ENCODE measurements around the gene SULT1B1.

DNA sequence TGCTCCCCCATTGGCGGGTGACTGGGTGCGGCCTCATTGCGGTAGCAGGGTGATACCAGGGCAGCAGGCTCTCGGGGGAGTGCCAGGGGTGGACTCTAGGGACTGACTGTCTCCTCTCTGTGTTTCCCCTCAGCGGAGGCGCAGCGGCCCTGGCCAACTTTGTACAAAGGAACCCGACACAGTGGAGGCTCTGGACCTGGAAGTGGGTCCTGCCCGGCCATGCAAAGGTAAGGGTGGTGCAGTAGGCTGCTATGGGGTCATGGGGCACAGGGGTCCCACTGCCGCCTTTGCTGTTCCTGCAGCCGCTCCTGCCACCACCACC lies 16.3 kb downstream of the SULT1B1 start:
- TF ChIP-seq, protein P1, sequence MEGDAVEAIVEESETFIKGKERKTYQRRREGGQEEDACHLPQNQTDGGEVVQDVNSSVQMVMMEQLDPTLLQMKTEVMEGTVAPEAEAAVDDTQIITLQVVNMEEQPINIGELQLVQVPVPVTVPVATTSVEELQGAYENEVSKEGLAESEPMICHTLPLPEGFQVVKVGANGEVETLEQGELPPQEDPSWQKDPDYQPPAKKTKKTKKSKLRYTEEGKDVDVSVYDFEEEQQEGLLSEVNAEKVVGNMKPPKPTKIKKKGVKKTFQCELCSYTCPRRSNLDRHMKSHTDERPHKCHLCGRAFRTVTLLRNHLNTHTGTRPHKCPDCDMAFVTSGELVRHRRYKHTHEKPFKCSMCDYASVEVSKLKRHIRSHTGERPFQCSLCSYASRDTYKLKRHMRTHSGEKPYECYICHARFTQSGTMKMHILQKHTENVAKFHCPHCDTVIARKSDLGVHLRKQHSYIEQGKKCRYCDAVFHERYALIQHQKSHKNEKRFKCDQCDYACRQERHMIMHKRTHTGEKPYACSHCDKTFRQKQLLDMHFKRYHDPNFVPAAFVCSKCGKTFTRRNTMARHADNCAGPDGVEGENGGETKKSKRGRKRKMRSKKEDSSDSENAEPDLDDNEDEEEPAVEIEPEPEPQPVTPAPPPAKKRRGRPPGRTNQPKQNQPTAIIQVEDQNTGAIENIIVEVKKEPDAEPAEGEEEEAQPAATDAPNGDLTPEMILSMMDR (IDR thresholded peaks at IDR 0.05; ENCODE audit: low read length) = no peak
- TF ChIP-seq EZH2 (optimal IDR thresholded peaks at IDR 0.05; ENCODE audit: low read depth, low read length) (no peak), EZH2phosphoT487 (IDR thresholded peaks at IDR 0.05; ENCODE audit: low read length) (no peak)
